Posterior vena cava (tissue), 2 donors: ENCODE data around the gene PTF1A. TPM values are rescaled to one million over a fixed set of nuclear protein-coding genes. Genes with fewer than 3 reads are reported as not detected.
"Not testable (repeated sequence)": the region's sequence is repeated elsewhere in the genome, so short reads cannot be mapped to it uniquely, and the experiment has no call there.

Experiments used
- DNase-seq: peaks from one replicate; pipeline ENCODE4 v3.0.0-alpha.2; 2020; ENCODE audit warnings: low spot score
- intact Hi-C, 2 donors: fragments of 100-400 bp; cut with DNase I; formaldehyde crosslinking; loops; one replicate each; pipeline versions ENCODE4 v1.14.1 to v1.14.2; 2022 to 2023
- total RNA-seq, 2 donors: library from RNA; stranded (reverse); fragmentation: NEBNext Ultra II Directional; extraction: Animal tissue kit (Norgen Biotek cat#: 25700); gene quantifications; one replicate each; pipeline ENCODE4 v1.2.1, GENCODE V29; 2021
- donor health status: DM: yes; HTN: yes; CAD: no.
- donor health status: DM: yes; HTN: yes; CAD: no.

Gene PTF1A
- total RNA-seq, 2 donors from 2014 or later, result not detected

DNA sequence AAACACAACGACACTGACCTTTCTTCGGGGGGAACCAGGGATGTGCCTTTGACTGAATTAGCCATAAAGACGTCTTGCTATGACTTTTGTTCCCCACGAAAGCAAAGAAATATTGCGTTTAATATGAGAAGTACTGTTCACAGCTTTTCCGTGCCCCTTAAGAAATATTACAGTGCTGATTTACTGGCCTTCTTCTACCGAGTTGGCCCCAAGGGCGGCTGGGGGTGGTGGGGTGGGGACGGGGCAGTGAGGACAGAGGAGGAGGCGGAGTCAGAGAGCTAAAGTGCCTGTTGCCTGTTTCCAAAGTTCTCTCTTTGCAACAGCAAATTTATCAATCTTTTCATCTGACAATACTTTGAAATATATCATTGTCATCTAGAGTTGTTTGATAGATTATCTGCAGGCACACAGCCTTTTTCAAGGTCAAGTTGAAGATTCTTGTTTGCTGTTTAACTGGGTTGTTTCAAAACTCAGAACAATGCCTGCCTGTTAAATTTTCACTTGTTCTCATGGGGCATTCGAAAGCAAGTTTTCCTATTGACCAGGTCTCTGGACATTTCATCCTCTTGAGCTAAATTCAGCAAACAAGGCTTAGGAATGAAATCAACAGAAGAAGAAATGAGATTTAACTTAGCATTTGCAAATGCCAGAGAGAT, 9.0 kb downstream of the PTF1A start:
- intact Hi-C loops, result no loop called here
- DNase-seq, result no peak

DNA sequence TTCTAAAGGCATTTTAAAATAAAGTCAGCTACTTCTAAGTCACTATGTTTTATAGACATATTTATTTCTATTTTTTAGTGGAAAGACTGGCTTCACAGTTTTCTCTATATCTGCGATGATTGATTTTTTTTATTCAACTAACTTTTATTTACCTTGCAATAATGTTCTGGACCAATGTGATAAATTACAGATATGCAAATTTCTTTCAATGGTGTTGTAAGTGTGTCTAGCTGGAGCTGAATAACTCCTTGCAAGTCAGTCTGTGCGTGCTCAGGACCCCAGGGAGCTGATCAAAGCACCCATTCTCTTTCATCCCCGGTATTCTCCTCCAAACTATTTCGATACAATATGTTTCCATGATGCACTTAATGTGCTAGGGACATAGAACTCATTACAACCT, 9.7 kb downstream of the PTF1A start:
- no peak for DNase-seq
- intact Hi-C loops, result no loop called here

- no peak for DNase-seq
- intact Hi-C loops, result no loop called here
Observed at GRCh38 chr10:23202779-23203178, 10.7 kb downstream of the PTF1A start.

DNA sequence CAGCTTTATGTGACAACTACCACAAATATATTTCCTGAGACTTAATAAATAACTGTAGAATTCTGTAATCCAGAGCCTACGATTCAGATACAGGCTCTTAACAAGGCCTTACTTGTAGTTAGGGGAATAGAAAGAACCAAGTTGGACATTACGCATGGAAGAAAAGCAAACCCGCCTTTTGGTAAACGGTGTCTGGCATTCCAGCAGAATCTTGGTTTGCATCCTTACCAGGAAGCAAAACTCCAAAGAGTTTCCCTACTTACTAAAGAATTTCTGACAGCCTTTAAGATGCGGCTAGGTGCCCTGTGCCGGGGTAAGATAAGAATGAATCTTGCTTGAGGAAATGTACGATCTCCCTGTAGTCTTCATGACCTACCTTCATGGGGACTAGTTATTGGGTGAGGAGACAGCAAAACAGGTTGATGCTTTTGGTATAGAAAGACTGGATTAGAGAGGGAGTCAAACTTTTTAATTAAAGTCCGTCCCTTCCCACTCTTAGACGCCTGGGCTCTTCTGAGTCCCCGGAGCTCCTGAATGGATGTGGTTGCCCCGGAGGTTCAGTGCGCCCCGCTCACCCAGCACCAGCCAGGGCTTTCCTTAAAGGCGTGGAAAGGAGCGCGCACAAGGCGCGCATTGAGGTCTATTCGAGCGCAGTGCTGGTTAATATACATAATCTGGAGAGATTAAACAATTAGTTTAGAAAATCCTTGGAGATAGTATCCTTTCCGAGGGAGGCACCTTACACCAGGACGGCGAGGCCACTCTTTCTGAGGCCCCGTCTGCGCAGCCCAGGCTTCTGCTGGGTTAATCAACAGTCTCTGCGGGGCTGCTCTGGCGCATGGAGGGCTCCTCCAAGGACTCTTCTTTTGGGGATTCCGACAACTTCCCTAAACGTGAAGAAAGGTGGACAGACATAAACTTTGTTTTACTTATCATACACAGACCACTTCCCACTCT, 11.5 kb downstream of the PTF1A start:
- no peak for DNase-seq
- intact Hi-C loops, result no loop called here

- intact Hi-C loops, result no loop called here
Observed at GRCh38 chr10:23204773-23205172, 12.7 kb downstream of the PTF1A start.

GRCh38 chr10:23205972-23206642, 14.0 kb downstream of the PTF1A start:
- intact Hi-C loops, result no loop called here
- no peak for DNase-seq

More at GRCh38 chr10:23204773-23205172, 12.7 kb downstream of the PTF1A start:
- no peak for DNase-seq

DNA sequence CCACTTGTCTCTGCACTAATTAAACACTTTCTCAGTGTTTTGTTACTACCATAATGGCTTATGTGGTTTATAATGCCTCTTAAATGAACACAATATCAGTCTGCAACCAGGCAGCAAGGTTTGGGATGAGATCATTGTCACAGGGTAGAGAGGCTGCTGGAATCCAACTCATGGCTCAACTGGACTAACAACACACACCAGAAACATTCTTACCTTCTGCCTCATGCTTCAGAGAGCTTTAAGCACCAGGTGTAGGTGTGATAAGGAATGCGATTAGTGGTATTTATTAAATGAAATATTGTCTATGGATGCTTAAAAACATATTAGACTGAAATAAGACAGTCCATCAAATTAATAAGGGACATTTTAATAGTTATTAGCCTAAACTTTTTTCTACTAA, 25.4 kb downstream of the PTF1A start:
- DNase-seq, result no peak
- intact Hi-C loops, result no loop called here

- intact Hi-C loops, result no loop called here
- DNase-seq, result no peak
Observed at GRCh38 chr10:23230582-23230981, 38.5 kb downstream of the PTF1A start.

DNA sequence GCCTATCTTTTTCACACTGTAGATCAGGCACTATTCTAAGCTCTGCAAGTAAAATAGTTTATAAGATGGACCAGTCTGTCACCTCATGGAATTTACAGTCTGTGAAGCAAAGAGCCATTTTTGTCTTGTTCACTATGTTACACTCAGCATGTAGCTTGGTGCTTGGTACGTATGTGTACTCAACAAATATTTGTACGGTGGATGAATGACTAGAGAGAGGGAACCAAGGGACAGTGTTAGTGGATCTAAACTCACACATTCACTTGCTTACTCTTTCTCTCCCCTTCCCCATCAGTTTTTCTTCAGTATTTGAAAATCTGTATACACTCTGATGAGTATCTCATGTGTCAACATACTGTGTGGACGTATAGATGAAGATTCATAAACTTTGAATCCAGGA, 45.9 kb downstream of the PTF1A start:
- no peak for DNase-seq
- intact Hi-C loops, result no loop called here

DNA sequence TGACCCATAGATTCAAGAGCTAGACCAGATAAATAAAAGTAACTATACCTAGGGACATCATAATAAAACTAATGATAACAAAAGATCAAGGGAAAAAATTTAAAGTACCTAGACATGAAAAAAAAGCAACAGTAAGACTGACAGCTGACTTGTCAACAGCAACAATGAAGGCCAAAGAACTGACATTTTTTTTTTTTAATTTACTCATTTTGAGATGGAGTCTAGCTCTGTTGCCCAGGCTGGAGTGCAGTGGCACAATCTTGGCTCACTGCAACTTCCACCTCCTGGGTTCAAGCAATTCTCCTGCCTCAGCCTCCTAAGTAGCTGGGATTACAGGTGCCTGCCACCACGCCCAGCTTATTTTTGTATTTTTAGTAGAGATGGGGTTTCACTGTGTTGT, 49.7 kb downstream of the PTF1A start:
- DNase-seq, intact Hi-C loops: not testable (repeated sequence)

Other genes with a start within 250 kb of the PTF1A start
- gene MSRB2, start 96.7 kb upstream of the PTF1A start, total RNA-seq, result 10 to 100 TPM; 25.0 to 30.0 TPM
- gene C10orf67, start 152.5 kb downstream of the PTF1A start, total RNA-seq, result not detected
- gene OTUD1, start 246.8 kb downstream of the PTF1A start, total RNA-seq, result 10 to 100 TPM; 11.2 to 16.9 TPM